ENCODE results near the gene MAMDC2.
A peak's percentile ranks its signal among the peaks of the same experiment; 100 is the strongest.

Gene MAMDC2

GRCh38 chr9:70119786-70120185 lies 76.1 kb downstream of the MAMDC2 start:
- ChIA-PET CTCF (interaction anchor here (0.6 to 1.6 kb wide), 4 partner anchors 8 to 483 kb away, joined by 3 to 6 read pairs (median 4); no protein-coding TSS in a partner anchor), POLR2A (ENCODE audit: low non-redundant PET) (no interaction called here)
- no peak overlapping the region for H3K27ac ChIP-seq
- TF ChIP-seq, protein P1, sequence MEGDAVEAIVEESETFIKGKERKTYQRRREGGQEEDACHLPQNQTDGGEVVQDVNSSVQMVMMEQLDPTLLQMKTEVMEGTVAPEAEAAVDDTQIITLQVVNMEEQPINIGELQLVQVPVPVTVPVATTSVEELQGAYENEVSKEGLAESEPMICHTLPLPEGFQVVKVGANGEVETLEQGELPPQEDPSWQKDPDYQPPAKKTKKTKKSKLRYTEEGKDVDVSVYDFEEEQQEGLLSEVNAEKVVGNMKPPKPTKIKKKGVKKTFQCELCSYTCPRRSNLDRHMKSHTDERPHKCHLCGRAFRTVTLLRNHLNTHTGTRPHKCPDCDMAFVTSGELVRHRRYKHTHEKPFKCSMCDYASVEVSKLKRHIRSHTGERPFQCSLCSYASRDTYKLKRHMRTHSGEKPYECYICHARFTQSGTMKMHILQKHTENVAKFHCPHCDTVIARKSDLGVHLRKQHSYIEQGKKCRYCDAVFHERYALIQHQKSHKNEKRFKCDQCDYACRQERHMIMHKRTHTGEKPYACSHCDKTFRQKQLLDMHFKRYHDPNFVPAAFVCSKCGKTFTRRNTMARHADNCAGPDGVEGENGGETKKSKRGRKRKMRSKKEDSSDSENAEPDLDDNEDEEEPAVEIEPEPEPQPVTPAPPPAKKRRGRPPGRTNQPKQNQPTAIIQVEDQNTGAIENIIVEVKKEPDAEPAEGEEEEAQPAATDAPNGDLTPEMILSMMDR (conservative IDR thresholded peaks at IDR 0.05; ENCODE audit: low read depth) = no peak
- DNase-seq (ENCODE audit: low spot score) = no peak

GRCh38 chr9:70120834-70121510 lies 77.3 kb downstream of the MAMDC2 start:
- peak overlapping the region; percentile 68 for H3K27ac ChIP-seq
- POLR2A ChIA-PET (ENCODE audit: low non-redundant PET) = no interaction called here
- CTCF ChIA-PET = interaction anchor here (0.5 to 1.6 kb wide), 8 partner anchors 9 to 481 kb away, joined by 3 to 6 read pairs (median 3); no protein-coding TSS in a partner anchor
- DNase-seq (ENCODE audit: low spot score) = peak; percentile 65
- TF ChIP-seq, protein P1 (conservative IDR thresholded peaks at IDR 0.05; ENCODE audit: low read depth) = no peak; the same call in 1 of the 2 replicates

DNA sequence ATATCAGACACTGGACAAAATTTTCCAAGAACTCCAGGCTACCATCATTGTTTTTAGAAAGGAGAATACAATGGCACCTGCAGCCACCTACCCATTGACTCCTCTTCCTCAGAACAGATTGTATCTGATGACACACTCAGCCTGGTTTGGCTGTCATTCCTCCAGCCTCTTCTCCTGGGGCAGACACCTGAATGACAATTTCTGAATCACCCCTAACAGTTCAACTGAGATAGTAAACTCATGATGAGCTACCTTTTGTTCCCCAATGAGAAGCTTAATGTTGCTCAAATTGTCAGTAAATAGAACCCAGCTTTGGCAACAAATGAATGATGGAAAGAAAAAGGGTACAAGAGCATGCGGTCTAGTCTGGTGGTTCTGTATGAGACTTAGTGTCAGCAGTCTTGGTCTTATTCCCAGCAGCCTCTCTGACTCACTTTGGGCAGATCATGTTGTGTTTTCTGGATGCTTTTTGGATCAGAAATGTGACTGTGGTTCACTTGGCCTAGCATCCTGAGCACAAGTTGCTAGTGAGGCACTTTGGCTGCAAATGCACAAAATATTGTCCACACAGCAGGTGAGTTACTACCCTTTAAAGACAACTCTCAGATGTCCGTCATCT lies 78.3 kb downstream of the MAMDC2 start:
- CTCF ChIA-PET = interaction anchor here (0.6 to 0.9 kb wide), 3 partner anchors 9 to 115 kb away, joined by 3 read pairs; no protein-coding TSS in a partner anchor
- TF ChIP-seq, protein P1 (conservative IDR thresholded peaks at IDR 0.05; ENCODE audit: low read depth) = no peak
- H3K27ac ChIP-seq = no peak overlapping the region
- POLR2A ChIA-PET (ENCODE audit: low non-redundant PET) = no interaction called here
- DNase-seq (ENCODE audit: low spot score) = no peak

GRCh38 chr9:70123695-70124094 lies 80.0 kb downstream of the MAMDC2 start:
- ChIA-PET POLR2A (ENCODE audit: low non-redundant PET) (no interaction called here), CTCF (no interaction called here)
- H3K27ac ChIP-seq = no peak overlapping the region

DNA sequence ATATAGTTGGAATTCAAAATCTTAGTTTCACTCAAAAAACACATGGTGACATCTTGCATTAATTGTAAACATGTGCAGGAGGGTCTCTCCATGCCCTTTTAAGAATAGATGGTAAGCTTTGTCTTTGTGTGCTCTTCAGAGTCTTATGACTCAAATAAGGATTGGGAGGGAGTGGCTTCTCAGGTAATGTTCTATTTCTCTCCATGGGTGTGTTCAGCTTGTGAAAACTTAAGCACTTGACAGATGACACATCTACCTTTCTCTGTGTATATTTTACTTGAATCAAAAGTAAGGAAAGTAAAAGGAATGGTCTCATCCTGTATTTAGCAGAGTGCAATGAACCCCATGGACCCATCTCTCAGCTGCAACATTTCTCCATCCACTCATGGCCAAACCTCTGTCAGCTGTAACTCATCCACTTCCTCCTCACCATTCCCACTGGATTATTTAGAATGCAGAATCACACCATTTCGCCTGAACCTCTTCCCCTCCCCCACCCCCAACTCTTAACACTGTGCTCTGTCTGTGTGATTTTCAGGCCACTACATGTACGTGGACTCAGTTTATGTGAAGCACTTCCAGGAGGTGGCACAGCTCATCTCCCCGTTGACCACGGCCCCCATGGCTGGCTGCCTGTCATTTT lies 82.1 kb downstream of the MAMDC2 start:
- CTCF ChIA-PET = interaction anchor here (1.0 kb wide), 1 partner anchor 15 kb away, joined by 6 read pairs; no protein-coding TSS in a partner anchor

More at GRCh38 chr9:70123695-70124094, 80.0 kb downstream of the MAMDC2 start:
- DNase-seq (ENCODE audit: low spot score) = no peak
- TF ChIP-seq, protein P1 (conservative IDR thresholded peaks at IDR 0.05; ENCODE audit: low read depth) = no peak

GRCh38 chr9:70127036-70127435 lies 83.4 kb downstream of the MAMDC2 start:
- no peak for DNase-seq (ENCODE audit: low spot score)
- CTCF ChIA-PET = interaction anchor here (0.7 kb wide), 1 partner anchor 162 kb away, joined by 4 read pairs; no protein-coding TSS in a partner anchor
- no peak overlapping the region for H3K27ac ChIP-seq
- TF ChIP-seq, protein P1 (conservative IDR thresholded peaks at IDR 0.05; ENCODE audit: low read depth) = no peak
- POLR2A ChIA-PET (ENCODE audit: low non-redundant PET) = no interaction called here

More for the DNA sequence above, 82.1 kb downstream of the MAMDC2 start:
- TF ChIP-seq, protein P1 (conservative IDR thresholded peaks at IDR 0.05; ENCODE audit: low read depth) = no peak
- DNase-seq (ENCODE audit: low spot score) = no peak
- POLR2A ChIA-PET (ENCODE audit: low non-redundant PET) = no interaction called here
- H3K27ac ChIP-seq = no peak overlapping the region
